ENCODE results near the gene KIRREL1.

Gene KIRREL1

DNA sequence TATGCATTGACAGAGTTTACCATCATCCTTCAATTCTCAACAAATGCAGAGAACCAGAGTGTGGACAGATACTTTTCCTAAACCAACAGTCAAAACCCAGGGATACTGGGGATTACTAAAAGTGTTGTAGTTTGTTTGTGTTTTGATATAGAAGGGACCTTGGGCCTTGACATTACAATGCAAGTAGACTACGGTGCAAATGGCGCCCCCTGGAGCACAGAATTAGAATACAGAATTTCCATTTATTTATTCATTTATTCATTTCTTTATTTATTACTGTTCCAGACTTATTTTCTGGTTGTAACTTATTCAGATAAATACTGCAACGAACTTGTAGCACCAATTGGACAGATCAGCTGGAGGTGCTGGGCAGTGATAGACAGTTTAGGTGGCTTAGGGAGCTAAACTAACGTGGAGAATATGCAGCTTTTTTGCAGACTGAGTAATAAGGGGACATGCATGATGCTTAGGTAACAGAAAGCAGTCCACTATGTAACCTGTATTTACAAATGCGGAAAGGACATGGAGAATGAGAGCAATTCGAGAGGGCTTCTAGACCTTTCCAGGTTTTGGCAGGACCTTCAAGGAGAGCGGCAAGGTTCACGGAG lies 42.6 kb downstream of the KIRREL1 start:
- no peak for DNase-seq (ENCODE audit: low spot score)

DNA sequence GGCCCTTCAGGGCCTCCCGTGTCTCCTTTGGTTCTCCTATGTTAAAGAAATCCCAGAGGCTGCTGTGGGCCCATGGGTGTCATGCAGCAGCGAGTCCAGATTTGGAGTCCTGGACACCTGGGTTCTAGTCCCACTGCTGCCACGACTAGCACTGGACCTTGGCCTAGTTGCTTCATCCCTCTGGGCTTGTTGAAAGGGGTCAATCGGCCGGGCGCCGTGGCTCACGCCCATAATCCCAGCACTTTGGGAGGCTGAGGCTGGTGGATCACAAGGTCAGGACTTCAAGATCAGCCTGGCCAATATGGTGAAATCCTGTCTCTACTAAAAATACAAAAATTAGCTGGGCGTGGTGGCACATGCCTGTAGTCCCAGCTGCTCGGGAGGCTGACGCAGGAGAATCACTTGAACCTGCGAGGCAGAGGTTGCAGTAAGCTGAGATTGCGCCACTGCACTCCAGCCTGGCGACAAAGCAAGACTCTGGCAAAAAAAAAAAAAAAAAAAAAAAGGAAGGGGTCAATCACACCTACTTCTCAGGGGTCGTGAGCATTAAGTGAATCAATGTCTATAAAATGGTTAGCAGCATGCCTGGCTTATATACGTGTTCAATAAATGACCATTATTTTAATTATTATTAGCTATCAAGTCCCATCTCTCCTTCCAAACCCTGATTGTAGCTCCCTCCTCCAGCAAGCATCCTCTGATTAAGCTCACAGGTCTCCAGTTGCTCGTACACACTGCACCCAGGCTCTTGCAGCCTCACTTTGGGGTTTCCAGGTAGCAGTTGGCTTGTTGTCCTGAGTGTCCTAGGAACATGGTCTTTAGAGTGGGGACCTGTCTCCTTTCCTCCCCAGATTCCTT lies 43.8 kb downstream of the KIRREL1 start:
- no peak for DNase-seq (ENCODE audit: low spot score)

- DNase-seq (ENCODE audit: low spot score) = no peak
These were observed 44.5 kb downstream of the KIRREL1 start for GRCh38 chr1:158037866-158038359.

DNA sequence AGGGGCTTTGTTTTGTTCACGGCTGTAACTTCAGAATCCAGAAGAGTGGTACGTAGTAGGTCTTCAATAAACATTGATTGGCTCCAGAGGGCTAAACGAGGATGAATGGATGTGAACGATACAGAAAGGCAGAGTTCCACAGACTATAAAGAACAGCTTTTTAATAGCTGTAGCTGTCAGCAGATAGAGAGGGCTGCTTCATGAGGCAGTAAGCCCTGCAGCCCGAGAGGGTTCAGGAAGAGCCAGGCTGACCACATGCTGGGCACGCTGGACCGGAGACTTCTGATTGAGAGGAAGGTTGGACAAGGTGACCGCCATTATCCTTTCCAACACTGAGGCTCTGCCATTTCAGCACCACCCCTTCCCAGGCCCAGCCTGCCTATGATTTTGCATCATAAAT lies 45.3 kb downstream of the KIRREL1 start:
- no peak for DNase-seq (ENCODE audit: low spot score)

GRCh38 chr1:158039380-158039779 lies 45.9 kb downstream of the KIRREL1 start:
- no peak for DNase-seq (ENCODE audit: low spot score)

DNA sequence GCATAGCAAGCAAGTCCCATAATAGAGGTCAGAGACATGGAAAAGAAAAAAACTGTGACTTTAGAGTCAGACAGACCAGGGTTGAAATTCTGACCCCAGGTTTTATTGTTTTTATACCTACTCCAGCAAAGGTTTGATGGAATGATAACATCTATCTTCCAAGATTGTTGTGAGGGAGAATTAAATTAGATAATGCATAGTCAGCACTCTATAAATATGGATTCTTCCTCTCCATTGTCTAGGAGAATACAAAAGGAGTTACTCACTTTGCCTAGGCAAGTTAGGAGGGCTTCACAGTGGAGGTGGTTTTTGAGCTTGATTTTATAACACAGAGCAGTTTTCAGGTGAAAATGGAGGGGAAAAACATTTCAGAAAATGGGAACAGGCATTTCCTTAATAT lies 46.9 kb downstream of the KIRREL1 start:
- DNase-seq (ENCODE audit: low spot score) = no peak

DNA sequence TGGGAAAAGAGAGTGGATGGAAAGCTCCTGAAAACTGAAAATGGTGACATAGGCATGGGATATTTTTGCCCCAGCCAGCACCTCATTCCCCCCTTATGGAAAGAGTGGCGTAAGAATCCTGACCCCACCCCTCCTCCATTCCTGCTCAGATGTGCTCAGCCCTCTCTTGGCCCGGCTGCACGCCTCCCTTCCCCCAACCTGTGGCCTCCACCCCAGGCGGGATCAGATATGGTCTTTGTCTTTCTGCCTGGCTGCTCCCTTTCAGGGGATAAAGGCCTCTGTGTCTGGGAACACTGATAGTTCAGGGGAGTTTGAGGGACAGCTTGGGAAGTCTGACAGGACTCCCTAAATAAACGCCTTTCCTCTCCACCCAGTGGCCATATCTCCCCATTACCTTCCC lies 49.8 kb downstream of the KIRREL1 start:
- no peak for DNase-seq (ENCODE audit: low spot score)

DNA sequence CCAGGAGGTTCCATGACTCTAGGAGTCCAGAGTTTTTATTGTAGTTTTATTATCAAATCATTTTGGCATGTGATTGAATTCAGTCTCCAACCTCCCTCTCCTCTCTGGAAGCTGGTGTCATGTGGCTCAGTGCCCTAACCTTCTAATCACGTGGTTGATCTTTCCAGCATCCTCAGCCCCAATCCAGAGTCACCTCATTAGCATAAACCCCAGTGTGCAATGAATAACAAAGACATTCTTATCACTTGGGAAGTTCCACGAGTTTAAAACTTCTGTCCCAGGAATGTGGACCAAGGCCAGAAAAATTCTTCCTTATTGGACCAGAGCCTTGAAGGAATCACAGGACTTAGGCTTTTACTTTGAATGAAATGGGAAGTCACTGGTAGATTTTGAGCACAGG lies 52.2 kb downstream of the KIRREL1 start:
- no peak for DNase-seq (ENCODE audit: low spot score)

- DNase-seq (ENCODE audit: low spot score) = no peak
These were observed 53.5 kb downstream of the KIRREL1 start for GRCh38 chr1:158046715-158047510.

- DNase-seq (ENCODE audit: low spot score) = no peak
These were observed 55.1 kb downstream of the KIRREL1 start for GRCh38 chr1:158048371-158049067.

GRCh38 chr1:158049853-158050252 lies 56.4 kb downstream of the KIRREL1 start:
- no peak for DNase-seq (ENCODE audit: low spot score)

DNA sequence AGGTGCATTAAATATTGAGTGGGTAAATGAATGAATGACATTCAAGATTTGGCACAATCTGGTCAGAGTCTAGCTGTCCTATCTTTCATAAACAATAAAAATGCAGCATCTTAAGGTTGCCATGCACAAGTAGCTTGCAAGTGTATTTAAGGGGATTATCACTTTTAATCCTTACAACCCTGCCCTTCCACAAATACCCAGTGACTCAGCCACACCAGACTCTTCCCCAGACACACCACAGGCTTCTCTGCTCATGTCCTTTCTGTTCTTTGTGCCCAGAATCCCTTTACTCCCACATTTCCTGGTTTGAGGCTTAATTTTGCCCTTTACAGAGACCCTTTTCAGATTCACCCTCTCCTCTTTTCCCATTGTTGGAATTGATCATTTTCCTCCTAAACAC lies 59.8 kb downstream of the KIRREL1 start:
- no peak for DNase-seq (ENCODE audit: low spot score)

DNA sequence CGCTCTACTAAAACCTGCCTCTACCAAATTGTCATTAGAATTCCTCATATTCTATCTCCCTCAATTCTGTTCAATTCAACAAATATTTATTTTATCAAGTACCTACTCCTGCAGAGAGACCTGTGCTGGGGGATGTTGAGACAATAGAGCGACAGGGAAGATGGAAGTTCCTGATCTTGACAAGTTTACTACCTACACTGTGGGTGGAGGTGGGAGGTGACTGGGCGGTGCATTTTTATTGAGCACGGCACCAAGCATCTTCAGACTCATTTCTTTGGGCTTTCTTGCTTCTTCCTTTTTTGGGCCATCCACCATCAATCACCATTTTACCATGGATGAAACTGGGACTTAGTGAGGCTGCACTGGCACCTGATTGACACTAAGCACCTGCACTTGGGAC lies 61.3 kb downstream of the KIRREL1 start:
- DNase-seq (ENCODE audit: low spot score) = no peak

GRCh38 chr1:158055854-158056253 lies 62.4 kb downstream of the KIRREL1 start:
- DNase-seq (ENCODE audit: low spot score) = no peak

- no peak for DNase-seq (ENCODE audit: low spot score)
These were observed 63.1 kb downstream of the KIRREL1 start for GRCh38 chr1:158056498-158056897.

- DNase-seq (ENCODE audit: low spot score) = no peak
These were observed 65.0 kb downstream of the KIRREL1 start for GRCh38 chr1:158058237-158058985.

- no peak for DNase-seq (ENCODE audit: low spot score)
These were observed 66.5 kb downstream of the KIRREL1 start for GRCh38 chr1:158059984-158060383.

DNA sequence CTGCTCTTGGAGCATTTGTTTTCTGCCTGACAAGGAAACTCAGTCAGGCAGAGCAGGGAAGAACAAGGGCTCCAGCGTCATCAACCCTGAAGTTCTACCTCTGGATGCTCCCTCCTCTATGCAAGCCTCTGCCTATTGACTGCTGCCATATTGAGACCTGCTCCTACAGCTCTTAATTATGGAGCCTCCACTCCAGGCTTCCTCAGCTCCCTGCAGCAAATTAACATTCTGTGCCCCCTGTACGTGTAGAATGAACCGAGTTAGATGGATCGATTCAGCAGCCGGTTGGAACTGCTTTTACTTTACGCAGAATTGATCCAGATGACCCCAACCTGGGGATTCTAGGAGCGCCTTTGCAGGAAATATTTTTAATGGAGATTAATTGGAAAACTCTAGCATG lies 68.7 kb downstream of the KIRREL1 start:
- DNase-seq (ENCODE audit: low spot score) = no peak

GRCh38 chr1:158067662-158068061 lies 74.2 kb downstream of the KIRREL1 start:
- DNase-seq (ENCODE audit: low spot score) = no peak

DNA sequence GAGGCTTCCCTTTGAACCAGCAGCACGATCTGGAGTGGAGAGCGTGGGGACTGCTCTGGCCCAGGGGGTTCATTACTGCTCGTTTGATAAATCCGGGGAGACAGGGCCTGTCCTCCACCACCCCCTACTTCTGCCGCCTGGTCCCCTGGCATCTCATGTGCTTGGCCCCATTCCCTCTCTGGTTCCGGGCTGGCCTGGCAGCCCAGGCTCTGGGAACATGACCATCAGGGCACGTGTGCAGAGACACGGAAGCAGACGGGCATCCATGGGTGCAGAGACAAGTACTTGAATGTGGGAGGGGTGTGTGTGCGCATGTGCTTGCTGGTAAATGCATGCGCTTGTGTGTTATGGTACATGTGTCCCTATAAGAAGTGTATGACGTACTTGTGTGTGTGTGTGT lies 75.5 kb downstream of the KIRREL1 start:
- no peak for DNase-seq (ENCODE audit: low spot score)

- no peak for DNase-seq (ENCODE audit: low spot score)
These were observed 77.7 kb downstream of the KIRREL1 start for GRCh38 chr1:158071138-158071537.
